GM19025 (cell line): ENCODE measurements around the gene GGTLC3.
"Not testable (repeated sequence)": the region's sequence is repeated elsewhere in the genome, so short reads cannot be mapped to it uniquely, and the experiment has no call there.

Experiments used
- ATAC-seq: cut with Tn5 transposase; IDR thresholded peaks from one replicate; pipeline ENCODE4 v1.9.1; 2021; ENCODE audit warnings: mild to moderate bottlenecking, low read depth, moderate library complexity; ENCODE audit not compliant: unreplicated experiment

The GGTLC3 gene

DNA sequence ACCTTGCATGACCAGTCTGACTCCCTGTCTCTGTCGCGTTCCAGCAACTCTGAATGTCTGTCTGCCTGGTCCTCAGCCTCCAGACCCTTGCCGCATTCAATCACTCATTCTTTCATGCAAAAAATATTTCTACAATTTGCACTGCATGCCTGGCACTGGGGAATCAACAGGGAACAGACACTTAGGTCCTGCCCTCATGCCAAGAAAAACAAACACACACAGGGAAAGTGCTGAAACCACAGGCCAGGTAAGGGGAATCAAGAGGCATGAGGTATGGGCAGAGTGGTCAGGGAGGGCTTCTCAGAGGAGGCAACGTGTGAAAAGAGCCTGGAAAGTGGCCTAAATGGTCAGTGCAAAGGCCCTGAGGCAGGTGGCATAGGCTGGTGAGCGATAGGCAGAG lies at the start of gene GGTLC3:
Gene GGTLC3, minus strand, starts transcription at position 101 of the 400 bp plus-strand sequence. CDS start 264 bp downstream, outside the sequence.
- ATAC-seq = not testable (repeated sequence)

- ATAC-seq = not testable (repeated sequence)
Measured at GRCh38 chr22:18560099-18560974, 42.4 kb upstream of the GGTLC3 start.

GRCh38 chr22:18558939-18559338 lies 41.0 kb upstream of the GGTLC3 start:
- ATAC-seq = not testable (repeated sequence)

DNA sequence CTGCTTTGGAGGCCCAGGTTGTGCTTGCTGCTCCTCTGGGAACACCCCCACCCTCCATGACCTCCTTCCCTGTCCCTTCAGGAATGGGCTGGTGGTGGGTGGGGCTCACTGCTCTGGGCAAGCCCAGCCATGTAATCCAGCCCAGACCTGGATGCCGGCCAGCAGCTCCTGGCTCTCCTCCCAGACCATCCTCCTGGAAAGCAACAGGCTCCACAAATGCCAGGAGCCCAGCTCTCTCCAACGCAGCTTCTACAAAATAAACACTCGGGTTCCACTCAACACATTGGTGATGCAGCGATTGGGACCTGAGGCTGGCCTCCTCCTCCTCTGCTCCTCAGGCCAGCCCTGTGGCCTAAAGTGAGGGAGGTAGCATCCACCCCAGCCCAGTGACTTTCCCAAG lies 40.6 kb upstream of the GGTLC3 start:
- not testable (repeated sequence) for ATAC-seq

- ATAC-seq = not testable (repeated sequence)
Measured at GRCh38 chr22:18554280-18555256, 36.6 kb upstream of the GGTLC3 start.

DNA sequence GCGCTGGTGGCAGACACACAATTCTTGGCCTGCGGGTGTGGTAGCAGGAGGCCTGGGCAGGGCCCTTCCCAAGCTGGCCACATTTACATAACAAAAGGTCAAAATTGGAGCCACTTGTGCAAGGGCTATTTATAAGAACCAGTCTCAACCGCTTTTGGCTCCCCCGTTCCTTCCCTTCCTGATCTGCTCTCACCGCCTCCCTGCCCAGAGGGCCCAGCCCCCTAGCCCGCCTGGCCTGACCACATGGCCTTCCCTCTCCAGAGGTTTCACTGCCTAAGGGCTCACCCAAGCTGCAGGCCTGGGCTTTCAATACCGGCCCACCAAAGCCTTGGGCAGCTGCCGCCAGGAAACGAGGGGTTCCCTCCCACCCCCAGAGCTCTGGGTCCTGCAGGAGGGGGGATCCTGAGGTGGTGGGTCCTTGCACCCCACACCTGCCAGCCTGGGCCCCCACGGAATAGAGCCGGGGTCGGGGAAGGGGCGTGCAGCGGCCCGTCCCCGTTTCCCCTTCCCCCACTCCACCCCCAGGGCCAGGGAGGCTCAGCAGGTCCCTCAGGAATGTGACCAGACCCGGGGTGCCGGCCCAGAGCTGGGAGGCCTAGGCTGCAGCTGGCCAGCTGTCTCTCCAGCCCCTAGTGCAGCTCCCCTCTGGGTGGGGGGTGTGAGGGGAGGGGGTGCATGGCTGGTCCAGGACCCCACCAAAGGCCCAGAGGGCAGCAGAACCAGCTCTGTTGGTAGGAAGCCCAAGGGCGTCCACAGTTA lies 35.1 kb upstream of the GGTLC3 start:
- ATAC-seq = not testable (repeated sequence)

- ATAC-seq = not testable (repeated sequence)
Measured at GRCh38 chr22:18551046-18551445, 33.1 kb upstream of the GGTLC3 start.

DNA sequence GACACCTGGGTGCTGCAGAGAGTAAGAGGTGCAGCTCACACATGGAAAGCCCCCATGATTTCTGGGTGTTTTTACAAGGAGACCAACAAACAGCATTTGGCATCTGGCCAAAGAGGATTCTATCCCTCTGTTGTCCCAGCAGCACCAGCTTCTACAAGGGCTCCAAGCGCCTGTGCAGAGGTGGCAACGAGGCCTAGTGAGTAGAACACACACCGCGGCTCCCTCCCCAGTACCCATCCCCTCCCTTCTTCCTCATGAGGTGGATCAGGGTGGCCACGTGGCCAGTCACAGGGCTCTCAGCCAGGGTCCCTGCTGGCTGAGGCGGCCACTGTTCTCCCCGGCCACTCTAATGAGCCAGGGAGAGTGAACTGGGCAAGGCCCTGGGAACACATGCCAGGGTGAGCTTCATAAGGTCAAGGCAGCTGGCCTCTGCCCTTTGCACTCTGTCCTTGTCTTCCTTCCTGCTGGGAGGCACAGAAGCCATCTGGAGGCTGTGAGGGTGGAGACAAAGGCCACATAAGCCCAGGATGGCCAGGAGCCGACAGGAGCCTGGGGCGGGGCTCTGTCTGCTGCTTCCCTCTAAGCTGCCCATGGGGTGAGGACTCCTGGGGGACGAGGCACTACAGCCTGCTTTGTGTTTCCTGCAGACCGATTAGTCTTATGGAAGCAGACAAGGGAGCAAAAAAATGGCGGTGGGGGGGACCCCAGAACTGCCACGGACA lies 31.7 kb upstream of the GGTLC3 start:
- ATAC-seq = not testable (repeated sequence)

GRCh38 chr22:18544615-18545014 lies 26.7 kb upstream of the GGTLC3 start:
- not testable (repeated sequence) for ATAC-seq

- not testable (repeated sequence) for ATAC-seq
Measured at GRCh38 chr22:18543400-18543799, 25.4 kb upstream of the GGTLC3 start.

- not testable (repeated sequence) for ATAC-seq
Measured at GRCh38 chr22:18539994-18540393, 22.0 kb upstream of the GGTLC3 start.

DNA sequence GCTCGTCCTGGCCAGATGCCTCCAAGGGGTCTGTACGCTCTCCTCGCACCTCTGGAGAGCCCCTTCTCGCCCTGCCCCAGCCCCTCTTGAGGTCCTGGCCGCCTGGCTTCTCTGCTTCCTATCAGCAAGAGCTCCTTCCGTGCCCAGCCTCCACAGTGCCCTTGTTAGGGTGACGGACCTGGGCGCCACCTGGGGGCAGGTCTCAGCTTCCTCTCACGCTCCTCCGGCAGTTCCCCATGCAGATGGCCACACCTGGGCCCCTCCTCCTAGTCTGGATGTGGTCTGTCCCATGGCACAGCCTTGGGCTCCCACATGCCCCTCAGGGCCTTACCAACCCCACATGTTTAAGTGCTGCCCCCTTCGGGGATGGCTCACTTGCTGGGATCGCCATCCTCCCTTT lies 16.4 kb upstream of the GGTLC3 start:
- ATAC-seq = not testable (repeated sequence)

- ATAC-seq = not testable (repeated sequence)
Measured at GRCh38 chr22:18533633-18534032, 15.7 kb upstream of the GGTLC3 start.

GRCh38 chr22:18529416-18530145 lies 11.6 kb upstream of the GGTLC3 start:
- ATAC-seq = peak; percentile 21

- peak; percentile 58 for ATAC-seq
Measured at GRCh38 chr22:18528597-18529415, 10.8 kb upstream of the GGTLC3 start.

- ATAC-seq = peak; percentile 22
Measured at GRCh38 chr22:18527752-18528596, 10.0 kb upstream of the GGTLC3 start, which contains the start of gene TMEM191B. TMEM191B (plus strand) TSS chr22:18527802; CDS start chr22:18527981, 179 bp downstream.

DNA sequence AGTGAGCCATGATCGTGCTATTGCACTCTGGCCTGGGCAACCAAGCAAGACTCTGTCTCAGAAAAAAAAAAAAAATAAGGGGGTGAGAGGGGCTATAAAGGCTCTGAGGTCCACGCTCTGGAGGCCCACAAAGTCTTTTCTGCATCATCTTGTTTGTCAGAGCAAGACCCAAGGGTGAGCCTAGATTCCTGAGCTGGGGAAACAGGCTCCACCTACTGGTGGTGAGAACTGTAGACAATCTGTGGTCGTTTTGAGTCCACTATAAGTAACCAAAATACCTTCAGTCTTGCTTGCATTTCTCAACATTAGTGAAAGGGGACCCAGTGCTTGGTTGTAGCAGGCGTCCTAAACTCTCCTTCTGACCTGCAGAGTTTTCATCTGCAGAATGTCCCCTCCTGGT lies 5.4 kb upstream of the GGTLC3 start:
- ATAC-seq = not testable (repeated sequence)
